HG03565 (cell line): ENCODE data around the gene PDE6B.
A peak's percentile ranks its signal among the peaks of the same experiment; 100 is the strongest.
"Not testable (repeated sequence)": the region's sequence is repeated elsewhere in the genome, so short reads cannot be mapped to it uniquely, and the experiment has no call there.

Experiments used
- ATAC-seq: cut with Tn5 transposase; IDR thresholded peaks from one replicate; pipeline ENCODE4 v1.9.1; 2021; ENCODE audit warnings: mild to moderate bottlenecking, moderate library complexity; ENCODE audit not compliant: unreplicated experiment

The PDE6B gene

GRCh38 chr4:667545-667925, 42.2 kb downstream of the PDE6B start:
- ATAC-seq, result no peak

- ATAC-seq, result not testable (repeated sequence)
Measured at GRCh38 chr4:668219-668618, 42.8 kb downstream of the PDE6B start.

- not testable (repeated sequence) for ATAC-seq
Measured at GRCh38 chr4:669806-670559, 44.6 kb downstream of the PDE6B start.

DNA sequence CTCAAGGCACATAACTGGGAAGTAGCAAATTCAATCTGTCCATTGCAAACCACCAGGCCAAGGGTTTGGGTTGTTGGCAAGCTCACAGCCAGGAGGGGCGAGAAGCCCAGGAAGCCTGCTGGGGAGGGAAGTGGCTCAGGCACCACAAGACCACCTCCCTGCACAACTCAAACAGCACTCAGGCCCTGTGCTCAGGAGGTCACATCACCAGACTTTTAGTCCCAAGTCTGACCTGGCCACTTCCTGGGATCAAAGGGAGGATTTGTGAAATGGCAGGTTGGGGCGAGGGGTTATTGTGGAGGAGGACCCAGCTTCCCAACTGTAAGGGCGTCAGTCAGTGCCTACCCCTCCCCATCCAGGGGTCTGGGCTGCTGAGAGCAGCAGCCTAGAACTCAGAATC, 46.4 kb downstream of the PDE6B start:
- ATAC-seq, result no peak

DNA sequence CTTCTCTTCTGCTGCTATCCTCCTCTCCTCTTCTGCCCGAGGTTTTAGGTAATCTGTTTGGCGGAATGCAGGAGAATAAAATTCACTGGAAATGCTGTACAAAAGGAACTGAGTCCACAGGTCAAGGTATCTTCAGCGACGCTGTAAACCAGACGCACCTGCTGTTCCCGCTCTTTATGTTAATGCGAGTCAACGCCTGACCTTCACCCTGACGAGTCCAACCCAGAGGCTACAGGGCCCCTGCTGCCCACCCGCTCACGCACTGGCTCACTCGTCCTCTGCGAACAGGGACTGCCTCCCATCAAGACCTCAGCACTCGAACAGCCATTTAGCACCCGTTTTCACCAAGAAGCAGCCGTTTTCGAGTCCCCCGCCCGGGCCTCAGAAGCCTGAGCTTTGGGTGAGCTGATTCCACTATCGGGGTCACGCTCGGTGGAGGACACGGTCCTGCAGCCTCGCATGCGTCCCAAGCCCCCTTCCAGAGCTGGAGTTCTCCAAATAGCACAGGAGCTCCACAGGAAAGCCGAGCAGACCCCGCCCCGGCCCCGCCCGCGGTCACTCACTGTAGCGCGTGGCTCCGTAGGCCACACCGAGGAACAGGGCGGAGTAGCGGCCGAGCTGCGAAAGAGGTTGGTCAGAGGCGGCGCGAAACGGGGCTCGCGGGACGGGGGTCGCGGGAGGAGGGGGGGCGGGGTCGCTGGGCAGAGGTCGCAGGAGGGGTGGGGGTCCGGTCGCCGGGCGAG, 48.1 kb downstream of the PDE6B start:
- ATAC-seq, result no peak

GRCh38 chr4:674172-675035, 49.0 kb downstream of the PDE6B start, which contains the start of the genes ATP5ME and MYL5:
ATP5ME (minus strand) TSS chr4:674276; CDS start chr4:674247, 29 bp downstream.
MYL5 (plus strand) TSS chr4:674542; CDS start chr4:678027, 3,485 bp downstream.
- peak; percentile 75 for ATAC-seq

GRCh38 chr4:675036-675882, 49.9 kb downstream of the PDE6B start:
- ATAC-seq, result no peak

- no peak for ATAC-seq
Measured at GRCh38 chr4:675980-676870, 50.9 kb downstream of the PDE6B start.

DNA sequence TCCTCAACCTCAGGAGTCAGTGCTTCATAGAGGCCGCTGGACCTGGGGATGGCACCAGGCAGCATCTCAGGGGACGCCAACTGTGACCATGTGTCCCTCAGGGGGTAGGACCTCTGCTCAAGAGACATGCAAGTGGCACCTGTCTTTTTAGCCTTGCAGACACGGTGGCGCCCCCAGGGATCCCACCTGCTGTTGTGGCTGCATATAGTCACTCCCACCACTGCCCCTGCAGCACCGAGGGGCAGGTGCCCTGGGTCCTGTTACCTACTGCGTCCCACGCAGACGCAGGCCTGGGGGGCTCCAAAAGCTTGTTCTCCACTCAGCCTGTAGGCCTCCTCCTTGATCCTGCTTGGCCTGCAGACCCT, 51.5 kb downstream of the PDE6B start:
- ATAC-seq, result no peak

- ATAC-seq, result no peak
Measured at GRCh38 chr4:677431-678293, 52.3 kb downstream of the PDE6B start.

GRCh38 chr4:678331-679103, 53.1 kb downstream of the PDE6B start:
- ATAC-seq, result no peak

GRCh38 chr4:679104-679481, 53.7 kb downstream of the PDE6B start:
- no peak for ATAC-seq

DNA sequence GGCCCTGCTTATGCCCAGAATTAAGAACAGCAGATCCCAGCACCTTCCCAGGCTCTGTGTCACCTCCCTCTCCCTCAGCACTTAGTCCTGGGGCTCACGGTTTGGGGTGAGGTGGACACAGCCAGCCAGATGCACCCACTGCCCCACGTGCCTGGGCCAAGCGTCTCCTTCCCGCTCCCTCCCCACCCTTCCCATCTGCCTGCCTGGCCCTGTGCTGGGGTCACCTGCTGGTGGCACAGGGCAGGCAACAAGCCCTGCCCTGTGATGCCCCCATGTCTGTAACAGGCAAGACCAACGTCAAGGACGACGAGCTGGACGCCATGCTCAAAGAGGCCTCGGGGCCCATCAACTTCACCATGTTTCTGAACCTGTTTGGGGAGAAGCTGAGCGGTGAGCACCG, 54.3 kb downstream of the PDE6B start:
- no peak for ATAC-seq

- ATAC-seq, result no peak
Measured at GRCh38 chr4:680091-680490, 54.7 kb downstream of the PDE6B start.

DNA sequence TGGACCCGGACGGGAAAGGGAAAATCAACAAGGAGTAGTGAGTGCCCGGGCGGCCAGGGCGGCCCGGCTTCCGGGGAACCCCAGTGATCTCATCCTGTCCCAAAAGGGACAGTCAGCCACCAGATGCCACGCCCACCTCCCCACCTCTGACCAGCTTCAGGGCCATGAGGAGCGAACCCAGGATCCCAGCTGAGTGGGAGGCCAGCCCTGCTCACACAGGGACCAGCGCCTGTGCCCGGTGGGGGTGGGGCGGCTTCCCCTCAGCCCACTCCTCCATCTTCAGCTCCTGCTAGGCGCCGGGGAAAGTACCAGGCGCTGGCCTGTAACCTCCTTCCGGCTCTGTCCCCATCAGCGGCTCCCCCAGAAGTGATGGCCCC, 55.2 kb downstream of the PDE6B start:
- ATAC-seq, result no peak

DNA sequence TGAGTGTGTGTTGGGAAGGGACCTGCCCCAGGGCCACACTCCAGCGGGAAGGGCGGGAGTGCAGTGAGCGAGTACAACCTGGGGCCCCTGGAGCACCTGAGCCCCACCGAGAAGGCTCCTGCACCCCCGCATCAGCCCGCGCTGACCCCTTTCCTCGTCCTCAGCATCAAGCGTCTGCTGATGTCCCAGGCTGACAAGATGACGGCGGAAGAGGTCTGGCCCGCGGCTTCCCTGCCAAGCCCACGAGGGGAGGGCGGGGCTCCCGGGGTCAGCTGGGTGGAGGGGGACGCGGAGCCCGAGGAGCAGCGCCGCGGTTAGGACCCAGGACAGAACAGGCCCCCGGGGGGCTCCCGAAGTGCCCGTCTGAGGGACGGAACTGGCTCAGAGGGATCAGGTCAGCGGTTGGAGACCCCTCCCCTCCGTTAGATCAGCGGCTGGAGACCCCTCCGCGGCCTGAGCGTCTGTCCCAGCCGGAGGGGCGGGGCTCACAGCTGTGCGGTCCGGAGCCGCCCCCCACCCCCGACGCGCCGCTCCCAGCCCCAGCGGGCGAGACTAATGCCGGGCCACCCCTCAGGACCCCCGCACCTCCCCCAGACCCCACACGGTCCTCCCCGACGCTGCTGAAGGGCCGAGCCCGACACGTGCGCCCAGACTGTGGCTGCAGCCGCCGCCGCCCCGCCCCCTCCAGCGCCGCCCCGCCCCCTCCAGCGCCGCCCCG, 55.7 kb downstream of the PDE6B start:
- no peak for ATAC-seq

DNA sequence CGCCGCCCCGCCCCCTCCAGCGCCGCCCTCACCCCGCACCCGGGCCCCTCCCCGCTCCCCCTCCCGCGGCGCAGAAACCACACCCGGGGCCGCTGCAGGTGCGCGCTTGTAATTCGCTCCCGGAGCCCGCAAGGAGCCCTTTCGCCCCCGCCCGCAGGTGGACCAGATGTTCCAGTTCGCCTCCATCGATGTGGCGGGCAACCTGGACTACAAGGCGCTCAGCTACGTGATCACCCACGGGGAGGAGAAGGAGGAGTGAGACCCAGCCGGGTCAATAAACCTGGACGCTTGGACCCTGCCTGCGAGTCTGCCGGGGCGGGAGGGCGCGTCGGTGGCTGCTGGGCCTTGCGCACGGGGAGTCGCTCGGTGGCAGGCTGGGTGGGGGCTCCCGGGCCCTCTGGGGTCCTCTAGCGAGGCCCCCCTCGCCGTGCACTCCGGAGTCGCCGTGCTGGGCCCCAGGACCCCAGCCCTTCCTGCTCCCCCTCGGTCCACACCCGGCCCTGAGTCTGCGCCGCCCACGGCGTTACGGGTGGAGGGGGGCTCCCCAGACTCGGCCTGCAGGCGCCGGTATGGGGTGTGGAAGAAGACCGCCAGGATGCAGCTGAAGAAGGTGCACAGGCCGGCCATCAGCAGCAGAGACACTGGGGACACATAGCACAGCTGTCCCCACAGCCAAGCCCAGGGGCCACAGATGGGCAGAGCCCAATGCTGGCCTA, 56.5 kb downstream of the PDE6B start:
- no peak for ATAC-seq
